ENCODE measurements around the gene PCSK6.
"Not testable (repeated sequence)": the region's sequence is repeated elsewhere in the genome, so short reads cannot be mapped to it uniquely, and the experiment has no call there.

PCSK6 gene

GRCh38 chr15:101426761-101427333 is 62.7 kb downstream of the PCSK6 start:
- H3K27ac ChIP-seq: no peak overlapping the region
- CTCF ChIA-PET: no interaction called here
- no peak for TF ChIP-seq CTCF (conservative IDR thresholded peaks at IDR 0.05; ENCODE audit: low read depth)
- no peak for DNase-seq (ENCODE audit: low spot score)
- POLR2A ChIA-PET (ENCODE audit: low non-redundant PET): no interaction called here

GRCh38 chr15:101425787-101426365 is 63.6 kb downstream of the PCSK6 start:
- no peak for TF ChIP-seq CTCF (conservative IDR thresholded peaks at IDR 0.05; ENCODE audit: low read depth)
- no peak for DNase-seq (ENCODE audit: low spot score)
- H3K27ac ChIP-seq: no peak overlapping the region
- ChIA-PET POLR2A (ENCODE audit: low non-redundant PET) (no interaction called here), CTCF (no interaction called here)

- no peak overlapping the region for H3K27ac ChIP-seq
- no peak for TF ChIP-seq CTCF (conservative IDR thresholded peaks at IDR 0.05; ENCODE audit: low read depth)
- ChIA-PET CTCF (no interaction called here), POLR2A (ENCODE audit: low non-redundant PET) (no interaction called here)
- DNase-seq (ENCODE audit: low spot score): no peak
Observed at GRCh38 chr15:101424984-101425383, 64.5 kb downstream of the PCSK6 start.

GRCh38 chr15:101420232-101420631 is 69.3 kb downstream of the PCSK6 start:
- TF ChIP-seq CTCF (conservative IDR thresholded peaks at IDR 0.05; ENCODE audit: low read depth): no peak
- POLR2A ChIA-PET (ENCODE audit: low non-redundant PET): no interaction called here
- H3K27ac ChIP-seq: no peak overlapping the region
- DNase-seq (ENCODE audit: low spot score): no peak
- CTCF ChIA-PET: no interaction called here

GRCh38 chr15:101416475-101416874 is 73.0 kb downstream of the PCSK6 start:
- CTCF ChIA-PET: interaction anchor here (0.6 kb wide), 1 partner anchor 76 kb away, joined by 3 read pairs; no protein-coding TSS in a partner anchor
- H3K27ac ChIP-seq; DNase-seq (ENCODE audit: low spot score); POLR2A ChIA-PET (ENCODE audit: low non-redundant PET): not testable (repeated sequence)

- H3K27ac ChIP-seq: no peak overlapping the region
- ChIA-PET CTCF (no interaction called here), POLR2A (ENCODE audit: low non-redundant PET) (no interaction called here)
- no peak for DNase-seq (ENCODE audit: low spot score)
- no peak for TF ChIP-seq CTCF (conservative IDR thresholded peaks at IDR 0.05; ENCODE audit: low read depth)
Observed at GRCh38 chr15:101413239-101413638, 76.3 kb downstream of the PCSK6 start.

GRCh38 chr15:101411581-101411980 is 77.9 kb downstream of the PCSK6 start:
- ChIA-PET POLR2A (ENCODE audit: low non-redundant PET) (no interaction called here), CTCF (interaction anchor here (0.5 kb wide), 1 partner anchor 20 kb away, joined by 3 read pairs; no protein-coding TSS in a partner anchor)
- TF ChIP-seq CTCF (conservative IDR thresholded peaks at IDR 0.05; ENCODE audit: low read depth): no peak
- H3K27ac ChIP-seq: no peak overlapping the region
- no peak for DNase-seq (ENCODE audit: low spot score)
